ENCODE measurements around the gene CLDN3.

- TF ChIP-seq CTCF (IDR thresholded peaks at IDR 0.05; ENCODE audit: low read depth, low read length) = no peak
- TF ChIP-seq POLR2A (IDR thresholded peaks at IDR 0.05; ENCODE audit: extremely low read depth, insufficient read length) = no peak
- TF ChIP-seq MAX (IDR thresholded peaks at IDR 0.05; ENCODE audit: low read depth, low read length) = no peak
Measured at GRCh38 chr7:73817121-73817520, 47.1 kb upstream of the CLDN3 start.

All from NB4 (cell line).